Ecto neural progenitor cell (in vitro differentiated cells): ENCODE results near the gene TIPARP.
"Not testable (repeated sequence)": the region's sequence is repeated elsewhere in the genome, so short reads cannot be mapped to it uniquely, and the experiment has no call there.

Experiments used
- DNase-seq: peaks from one replicate; pipeline ENCODE4 v3.0.0-alpha.2; 2018; ENCODE audit warnings: low spot score

Gene TIPARP

DNA sequence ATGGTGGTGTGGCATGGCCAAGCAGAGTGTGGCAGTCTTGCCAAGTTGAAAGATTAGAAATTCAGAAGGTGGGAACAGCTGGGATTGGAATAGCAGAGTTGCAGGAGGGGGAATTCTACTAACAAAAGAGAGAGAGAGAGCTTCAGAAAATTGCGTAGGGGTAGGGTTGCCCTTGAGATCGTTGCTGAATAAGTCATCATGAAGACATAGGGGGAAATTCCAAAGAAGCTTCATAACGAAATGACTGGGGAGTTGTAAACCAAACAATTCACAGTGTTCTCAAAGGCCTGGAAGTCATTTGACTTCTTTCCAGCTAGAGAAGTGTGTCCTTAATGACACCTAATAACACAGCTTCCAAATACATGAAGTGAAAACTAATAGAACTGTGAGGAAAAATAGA is 26.3 kb upstream of the TIPARP start:
- DNase-seq: no peak

DNA sequence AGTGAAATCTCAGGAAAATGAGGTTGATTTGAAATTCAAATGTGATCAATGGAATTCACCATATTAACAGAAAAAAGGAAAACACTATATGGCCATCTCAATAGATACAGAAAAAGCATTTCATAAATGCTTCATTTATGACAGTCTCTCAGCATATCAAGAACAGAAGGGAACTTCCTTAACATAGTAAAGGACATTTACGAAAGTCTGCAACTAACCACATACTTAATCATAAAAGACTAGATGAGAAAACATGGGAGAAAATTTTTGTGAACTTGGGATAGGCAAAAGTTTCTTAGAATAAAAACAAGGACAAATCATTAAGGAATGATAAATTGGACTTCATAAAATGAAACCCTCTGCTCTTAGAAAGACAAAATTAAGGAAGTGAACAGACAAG is 24.7 kb upstream of the TIPARP start:
- no peak for DNase-seq

DNA sequence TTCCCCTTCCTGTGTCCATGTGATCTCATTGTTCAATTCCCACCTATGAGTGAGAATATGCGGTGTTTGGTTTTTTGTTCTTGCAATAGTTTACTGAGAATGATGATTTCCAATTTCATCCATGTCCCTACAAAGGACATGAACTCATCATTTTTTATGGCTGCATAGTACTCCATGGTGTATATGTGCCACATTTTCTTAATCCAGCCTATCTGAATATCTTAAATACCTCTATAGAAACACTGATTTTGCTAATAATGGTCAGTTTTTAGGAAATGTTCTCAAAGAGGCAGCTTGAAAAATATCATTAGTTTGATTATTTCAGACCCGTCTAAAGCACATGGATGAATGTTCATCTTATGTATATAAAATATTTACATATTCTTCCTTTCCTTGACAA is 21.7 kb upstream of the TIPARP start:
- DNase-seq: not testable (repeated sequence)

DNA sequence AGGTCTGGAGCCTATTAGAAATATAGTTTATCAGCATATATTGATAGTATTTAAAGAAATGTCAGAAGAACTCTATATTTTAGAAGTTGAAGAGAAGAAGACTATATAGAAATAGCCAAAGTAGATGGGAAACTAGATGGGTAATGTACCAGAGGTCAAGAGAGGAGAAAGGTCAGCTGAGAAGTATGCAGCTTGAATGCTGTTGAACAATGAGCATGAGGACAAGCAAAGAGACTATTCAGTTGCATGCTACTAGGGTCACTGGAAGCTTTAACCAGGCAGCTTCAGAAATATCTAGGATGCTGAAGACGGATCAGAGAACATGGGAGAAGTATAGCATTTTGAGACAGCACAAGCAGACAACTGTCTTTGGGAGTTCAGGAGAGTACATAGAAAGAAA is 19.6 kb upstream of the TIPARP start:
- DNase-seq: no peak

DNA sequence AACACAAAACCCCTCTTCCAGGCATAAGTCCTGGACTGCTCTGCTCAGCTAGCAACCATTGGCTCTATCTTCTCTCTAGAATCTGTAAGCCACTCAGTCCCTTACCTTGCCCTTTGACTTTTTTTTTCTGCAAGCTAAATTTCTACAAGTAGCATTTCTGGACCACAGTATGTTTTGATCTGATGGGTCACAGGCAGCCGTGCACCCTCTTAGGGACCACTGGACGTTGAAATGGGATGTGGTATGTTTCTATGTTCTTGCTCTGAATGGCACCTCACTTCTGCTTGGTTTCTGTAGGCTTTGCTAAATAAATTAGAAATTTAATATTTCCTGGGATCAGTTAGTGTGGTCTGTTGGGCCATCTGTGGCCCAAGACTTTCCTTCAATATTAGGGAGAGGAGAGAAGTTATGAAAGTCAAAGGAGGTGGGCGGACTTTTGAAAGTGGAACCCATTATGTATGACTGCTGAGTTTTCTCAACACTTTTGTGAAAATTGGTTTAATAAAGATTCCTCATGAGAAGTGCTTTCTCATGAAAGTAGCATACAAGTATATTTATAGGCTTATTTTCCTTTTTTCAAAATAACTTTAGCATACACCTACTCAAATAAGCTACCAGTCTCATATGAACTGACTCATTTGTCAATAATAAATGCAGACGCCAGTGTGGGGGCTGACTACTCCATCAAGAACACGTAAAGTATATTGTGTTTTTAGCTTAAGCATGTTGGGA is 18.4 kb upstream of the TIPARP start:
- DNase-seq: no peak

DNA sequence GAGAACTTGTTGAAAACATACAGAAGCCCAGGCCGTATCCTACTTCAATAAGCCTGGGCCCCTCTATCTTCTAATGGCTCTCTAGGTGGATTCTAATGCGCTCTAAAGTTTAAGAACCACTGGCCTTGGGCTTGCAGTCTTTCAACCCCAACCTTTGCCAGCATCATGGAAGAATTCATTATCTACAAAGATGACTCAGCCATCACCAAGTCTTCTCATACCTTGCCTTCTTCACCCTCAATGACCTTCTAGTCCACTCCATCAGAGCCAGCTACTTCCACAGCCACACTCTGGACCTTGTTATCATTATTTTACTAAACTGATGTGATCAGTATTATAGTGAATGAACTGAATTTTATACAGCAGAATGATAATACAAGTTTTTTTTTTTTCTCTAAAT is 16.9 kb upstream of the TIPARP start:
- no peak for DNase-seq

DNA sequence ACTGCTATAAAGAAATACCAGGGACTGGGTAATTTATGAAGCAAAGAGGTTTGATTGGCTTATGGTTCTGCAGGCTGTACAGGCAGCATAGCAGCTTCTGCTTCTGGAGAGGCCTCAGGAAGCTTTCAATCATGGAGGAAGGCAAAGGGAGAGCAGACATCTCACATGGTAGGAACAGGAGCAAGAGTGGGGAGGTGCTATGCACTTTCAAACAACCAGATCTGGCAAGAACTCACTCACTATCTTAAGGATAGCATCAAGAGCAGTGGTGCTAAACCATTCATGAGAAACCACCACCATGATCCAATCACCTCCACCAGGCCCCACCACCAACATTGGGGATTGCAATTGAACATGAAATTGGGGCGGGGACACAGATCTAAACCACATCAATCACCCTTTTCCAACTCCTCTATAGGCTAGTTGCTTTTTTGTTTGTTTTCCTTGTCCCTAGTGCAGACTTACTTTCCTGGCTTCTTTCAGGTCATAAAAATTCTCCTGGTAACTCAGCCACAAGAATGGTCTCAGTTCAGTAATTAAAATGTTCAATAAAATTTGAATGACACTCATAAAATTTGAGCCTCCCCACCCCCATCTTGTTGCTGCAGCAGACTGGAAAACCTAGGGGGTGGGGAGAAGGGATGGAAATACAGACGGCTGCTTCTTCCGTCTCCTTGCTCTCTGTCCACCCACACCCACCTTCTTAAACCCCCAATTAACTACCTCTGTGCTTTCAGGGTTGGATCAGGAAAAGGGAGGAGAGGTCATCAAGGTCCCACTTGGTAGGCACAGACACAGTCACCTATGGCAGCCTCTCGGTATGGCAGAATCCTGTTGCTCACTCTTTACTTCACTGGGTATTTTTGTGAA is 16.3 kb upstream of the TIPARP start:
- no peak for DNase-seq

DNA sequence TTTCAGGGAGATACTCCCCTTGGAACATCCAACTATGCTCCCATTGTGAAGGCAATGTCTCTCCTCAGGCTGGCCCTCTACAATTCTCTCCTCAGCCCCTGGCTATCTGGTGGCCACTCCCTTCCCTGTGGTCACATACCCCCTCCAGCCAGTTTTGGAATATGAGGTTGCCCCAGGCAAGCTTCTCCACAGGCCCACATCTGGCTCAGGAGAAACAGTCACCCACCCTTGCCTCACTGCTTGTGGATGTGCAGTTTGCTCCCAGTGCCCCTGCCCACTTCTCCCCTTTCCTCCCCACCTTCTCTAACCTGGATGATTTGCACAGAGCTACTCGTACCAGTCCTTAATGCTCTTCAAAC is 15.7 kb upstream of the TIPARP start:
- DNase-seq: no peak

DNA sequence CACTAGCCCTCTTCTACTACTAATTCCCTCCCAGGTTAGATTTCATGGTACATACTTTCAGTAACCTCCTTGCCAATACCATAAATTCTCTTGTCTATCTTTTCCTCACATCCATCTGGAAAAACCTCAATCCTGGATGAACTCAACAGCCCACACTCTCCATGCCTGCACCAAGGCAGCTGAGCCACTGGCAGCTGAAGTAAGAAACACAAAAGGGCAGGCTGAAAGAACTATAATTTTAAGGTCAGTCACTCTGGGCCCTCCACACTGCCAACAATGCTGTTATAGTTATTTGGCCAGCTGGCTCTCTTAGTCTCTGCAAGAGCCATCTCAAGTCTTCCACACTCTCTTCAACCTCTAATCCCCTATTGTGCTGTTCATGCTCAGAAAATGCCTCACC is 15.1 kb upstream of the TIPARP start:
- DNase-seq: no peak

DNA sequence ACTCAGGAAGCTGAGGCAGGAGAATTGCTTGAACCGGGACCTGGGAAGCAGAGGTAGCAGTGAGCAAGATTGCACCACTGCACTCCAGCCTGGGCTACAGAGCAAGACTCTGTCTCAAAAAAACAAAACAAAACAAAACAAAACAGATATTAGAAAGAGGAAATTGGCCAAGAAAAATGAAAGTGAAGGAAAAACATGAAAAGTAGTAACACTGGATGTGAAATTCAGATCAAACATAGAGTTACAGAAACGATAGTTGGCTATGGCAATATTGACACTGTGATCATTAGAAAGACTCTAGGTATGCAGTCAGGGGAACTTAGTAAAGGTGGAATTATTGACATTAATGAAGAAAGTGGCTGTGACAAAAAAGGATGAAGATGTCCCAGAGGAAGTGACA is 13.2 kb upstream of the TIPARP start:
- no peak for DNase-seq

DNA sequence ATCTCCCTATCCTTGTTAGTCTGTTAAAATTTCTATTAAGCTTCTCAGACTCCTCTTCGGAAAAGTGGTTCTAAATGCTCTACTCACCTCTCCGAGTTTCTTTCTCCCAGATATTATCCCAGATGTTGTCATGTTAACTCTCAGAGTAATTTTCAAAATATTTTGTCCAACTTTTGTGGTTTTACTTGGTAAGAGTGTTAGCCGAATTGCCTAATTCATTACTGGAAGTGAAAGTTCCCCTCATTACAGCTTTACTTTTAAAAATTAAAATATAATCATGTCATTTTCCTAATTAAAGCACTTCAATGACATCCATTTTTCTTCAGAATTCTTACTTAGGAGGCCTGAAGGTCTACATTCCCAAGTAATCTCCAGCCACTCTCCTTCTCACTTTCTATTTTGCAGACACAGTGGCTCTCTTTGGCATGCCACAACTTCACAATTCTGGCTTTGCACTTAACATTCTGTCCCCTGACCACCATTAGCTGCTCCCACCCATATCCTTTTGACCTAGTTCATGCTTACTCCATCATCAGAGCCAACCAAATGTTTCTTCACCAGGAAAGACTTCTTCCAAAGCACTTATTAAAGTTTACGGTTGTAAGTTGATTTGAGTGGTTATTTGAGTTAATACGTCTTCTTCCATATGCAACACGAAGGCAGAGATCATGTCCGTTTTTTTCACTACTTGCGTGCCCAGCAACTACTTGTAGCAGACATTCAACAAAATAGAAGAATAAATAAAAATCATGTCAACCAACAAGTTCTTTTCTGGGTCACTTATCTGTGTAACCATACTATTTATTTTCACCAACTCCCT is 10.2 kb upstream of the TIPARP start:
- no peak for DNase-seq

DNA sequence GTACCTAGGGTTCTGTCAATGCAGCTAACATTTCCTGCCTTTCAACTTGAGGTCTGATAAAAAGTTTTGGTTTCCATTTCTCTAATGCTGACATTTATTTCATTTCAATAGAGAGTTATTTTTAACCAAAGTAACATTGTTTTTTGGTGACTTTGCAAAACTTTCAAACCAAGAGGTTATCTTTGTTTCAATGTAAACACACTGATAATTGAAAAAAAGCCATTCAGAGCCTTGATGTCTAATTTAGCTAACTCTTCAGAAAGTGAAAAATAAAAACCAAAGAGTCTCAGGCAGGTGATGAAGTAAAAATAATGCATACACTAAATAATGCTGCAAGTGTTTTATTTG is 9.6 kb upstream of the TIPARP start:
- DNase-seq: no peak

DNA sequence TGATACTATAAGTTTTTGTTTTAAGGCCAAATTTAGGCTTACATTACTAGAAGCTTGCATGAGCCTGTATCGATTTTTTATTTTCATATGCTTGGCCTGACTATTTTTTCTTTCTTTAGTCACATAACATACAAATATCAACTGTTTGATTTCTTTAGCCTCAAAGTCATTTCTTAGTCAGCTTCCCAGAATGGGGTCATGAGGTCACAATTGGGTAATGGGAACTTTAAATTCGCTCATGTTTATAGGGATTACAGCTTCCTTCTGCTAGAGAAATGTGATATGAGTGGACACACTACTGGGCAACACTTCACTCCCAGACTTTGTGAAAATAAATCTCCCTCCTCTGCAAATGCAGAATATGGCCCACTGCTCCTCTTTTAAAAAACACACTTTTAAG is 9.1 kb upstream of the TIPARP start:
- DNase-seq: no peak

DNA sequence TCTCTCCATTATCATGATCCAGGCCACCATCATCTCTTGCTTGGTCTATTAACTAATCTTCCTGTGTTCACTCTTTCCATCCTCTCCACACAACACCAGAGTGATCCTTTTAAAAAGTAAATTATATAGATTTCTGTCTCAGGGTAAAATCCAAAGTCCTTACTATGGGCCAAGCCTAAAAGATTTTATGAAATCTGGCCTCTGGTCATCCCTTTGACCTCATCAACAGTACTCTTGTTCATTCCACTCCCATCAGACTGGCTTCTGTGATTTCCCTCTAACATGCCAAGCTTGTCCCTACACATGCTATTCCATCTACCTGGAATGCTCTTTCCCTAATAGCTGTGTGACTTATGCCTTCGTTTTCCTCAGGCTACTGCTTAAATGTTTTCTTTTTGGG is 8.3 kb upstream of the TIPARP start:
- no peak for DNase-seq

DNA sequence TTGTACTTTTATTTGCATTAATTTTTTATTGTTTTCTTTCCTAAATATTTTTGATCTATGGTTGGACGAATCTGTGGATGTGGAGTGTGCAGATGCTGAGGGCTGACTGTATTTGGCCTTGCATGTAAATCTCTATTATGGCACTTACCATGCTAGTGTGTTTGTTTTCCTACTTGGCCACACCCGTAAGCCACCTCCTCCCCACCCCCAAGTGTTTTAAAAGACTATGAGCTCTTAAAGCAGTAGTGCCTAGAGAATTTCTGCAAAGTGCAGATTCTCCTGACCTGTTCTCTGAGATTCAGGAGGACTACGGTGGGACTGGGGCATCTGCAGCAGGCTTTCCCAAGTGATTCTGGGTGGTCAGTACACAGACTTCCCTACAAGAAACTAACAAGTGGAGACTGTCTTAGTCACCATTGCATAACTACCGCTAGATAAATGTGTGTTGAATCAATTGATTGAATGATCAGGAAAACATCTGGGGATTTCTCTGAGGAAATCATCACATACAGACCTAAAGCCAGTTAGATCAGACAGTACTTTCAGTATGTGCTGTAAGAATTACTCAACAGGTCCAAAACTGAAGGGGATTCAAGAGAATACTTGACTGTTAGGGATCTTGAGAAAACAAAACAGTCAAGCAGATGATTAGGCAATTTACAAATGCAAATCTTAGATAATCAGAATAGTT is 6.2 kb upstream of the TIPARP start:
- no peak for DNase-seq

DNA sequence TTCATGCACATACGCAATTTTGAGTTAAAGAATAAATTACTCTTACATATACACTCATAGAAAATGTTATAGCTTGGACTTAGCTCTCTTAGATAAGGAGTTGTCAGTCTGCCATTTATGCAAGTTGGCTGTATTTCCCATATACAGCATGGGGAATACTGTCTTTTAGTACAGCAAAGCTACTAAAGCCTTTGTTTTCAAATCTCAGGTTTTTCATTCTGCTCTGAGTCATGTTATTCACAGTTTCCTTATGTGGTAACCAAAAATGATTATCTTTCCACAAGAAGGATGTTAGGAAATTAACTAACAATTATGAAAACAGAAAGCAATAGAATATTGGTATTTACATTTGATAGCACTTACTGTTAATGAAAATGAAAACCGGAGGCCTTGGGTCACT is 4.3 kb upstream of the TIPARP start:
- DNase-seq: no peak

DNA sequence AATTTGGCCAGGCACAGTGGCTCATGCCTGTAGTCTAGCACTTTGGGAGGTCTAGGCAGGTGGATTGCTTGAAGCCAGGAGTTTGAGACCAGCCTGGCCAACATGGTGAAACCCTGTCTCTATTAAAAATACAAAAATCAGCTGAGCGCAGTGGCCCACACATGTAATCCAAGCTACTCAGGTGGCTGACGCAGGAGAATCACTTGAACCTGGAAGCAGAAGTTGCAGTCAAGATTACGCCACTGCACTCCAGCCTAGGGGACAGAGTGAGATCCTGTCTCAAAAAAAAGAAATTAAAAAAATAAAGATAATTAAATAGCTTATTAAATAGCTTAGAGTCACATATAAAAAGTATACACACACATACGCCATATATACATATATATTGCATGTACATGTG is 3.7 kb upstream of the TIPARP start:
- DNase-seq: no peak

DNA sequence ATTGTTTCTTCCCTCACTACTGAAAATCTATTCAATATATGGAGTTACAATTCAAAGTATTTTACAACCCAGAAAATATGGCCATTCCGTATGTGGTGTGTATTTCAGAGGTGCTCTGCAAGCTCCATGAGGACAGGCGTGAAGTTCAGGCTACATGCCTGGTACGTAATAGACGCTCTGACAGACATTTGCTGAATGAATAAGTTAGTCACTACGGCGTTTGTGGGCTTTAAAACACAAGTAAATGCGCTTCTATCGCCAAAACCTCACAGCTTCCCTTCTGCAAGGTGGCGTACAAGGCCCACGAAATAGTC is 701 bp upstream of the TIPARP start:
- no peak for DNase-seq

DNA sequence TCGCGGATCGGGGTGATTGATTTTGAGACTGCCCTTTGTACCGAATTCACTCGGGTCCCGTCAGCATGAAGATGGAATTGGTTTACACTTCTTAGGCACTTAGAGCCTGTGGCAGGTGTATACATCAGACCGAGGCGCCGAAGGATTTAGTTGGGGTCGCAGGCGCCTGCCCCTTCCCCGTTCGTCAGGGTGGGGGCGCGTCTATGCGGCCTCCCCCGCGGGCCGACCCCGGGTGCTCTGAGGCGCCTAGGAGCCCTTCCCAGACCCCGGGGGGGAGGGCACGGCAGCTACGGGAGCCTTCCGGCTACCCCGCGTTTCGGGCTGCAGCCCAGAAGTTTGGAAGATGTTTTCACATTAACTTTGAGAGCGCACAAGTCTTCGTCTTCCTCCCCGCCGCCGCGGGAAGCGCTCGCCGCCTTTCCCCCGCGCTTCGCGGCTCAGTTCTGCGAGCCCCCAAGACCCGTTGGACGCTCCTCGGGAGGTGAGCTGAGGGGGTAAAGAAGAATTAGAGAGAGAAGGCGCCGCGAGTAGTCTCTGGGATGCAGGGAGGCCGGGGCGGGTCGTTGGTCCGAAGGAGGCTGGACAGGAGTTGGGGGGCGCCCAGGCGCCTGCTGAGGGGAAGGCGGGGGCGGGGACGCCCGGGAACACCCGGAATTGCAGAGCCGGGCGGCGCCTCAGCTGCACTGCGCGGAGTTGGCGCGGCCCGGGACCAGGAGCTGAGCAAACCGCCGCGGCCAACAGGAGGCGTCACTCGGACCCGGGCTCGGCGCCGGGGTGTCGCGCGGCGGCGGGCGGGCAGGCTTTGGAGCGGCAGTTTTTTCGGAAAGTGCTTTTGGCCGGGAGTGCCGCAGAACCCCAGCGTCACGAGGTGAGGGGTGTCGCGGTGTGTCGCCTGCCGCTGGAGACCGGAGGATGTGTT is 780 bp downstream of the TIPARP start:
- DNase-seq: peak; percentile 83

DNA sequence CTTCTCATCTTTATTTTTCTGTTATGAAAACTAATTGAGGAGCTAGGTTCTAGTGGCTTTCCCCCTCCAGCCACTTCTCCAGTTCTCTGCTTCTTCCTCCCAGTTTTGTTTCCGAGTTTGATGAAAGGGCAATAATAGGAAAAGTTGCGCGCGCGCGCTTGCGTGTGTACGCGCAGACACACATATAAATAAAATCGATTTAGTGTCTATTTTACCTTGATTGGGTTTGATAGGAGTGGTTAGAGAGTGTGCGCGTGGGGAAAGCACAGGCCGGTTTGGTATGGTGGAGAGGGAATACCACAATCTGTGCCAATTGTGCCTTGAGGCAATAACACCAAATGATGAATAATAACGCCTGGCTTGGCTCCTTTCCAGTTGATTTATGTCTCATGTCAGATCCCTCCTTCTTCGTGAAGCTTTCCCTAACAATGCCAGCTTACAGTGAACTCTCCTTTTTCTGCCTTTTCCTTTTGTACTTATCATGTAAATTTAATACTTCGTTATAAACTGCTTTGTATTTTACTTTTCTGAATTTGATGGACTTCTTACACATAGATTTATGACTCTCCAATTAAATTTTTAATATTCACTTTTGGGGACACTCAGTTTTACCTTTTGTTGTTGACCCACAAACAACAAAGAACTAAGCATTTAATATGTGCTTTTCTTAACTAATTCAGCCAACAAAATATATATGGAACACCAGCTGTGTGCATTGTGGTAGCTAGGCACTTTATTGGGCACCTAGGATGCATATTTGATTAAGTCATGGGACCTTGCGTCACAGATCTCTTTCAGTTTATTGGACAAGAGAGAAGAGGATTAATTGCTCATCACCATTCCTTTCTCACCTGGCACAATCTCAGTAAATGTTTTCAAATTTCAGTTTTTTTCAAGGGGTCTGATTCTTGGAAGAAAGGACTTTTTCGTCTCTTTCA is 1.7 kb downstream of the TIPARP start:
- no peak for DNase-seq
